ENCODE data around the gene ST6GALNAC6.
"Not testable (repeated sequence)": the region's sequence is repeated elsewhere in the genome, so short reads cannot be mapped to it uniquely, and the experiment has no call there.

The ST6GALNAC6 gene

GRCh38 chr9:127847178-127847510 lies 52.3 kb downstream of the ST6GALNAC6 start:
- Mint-ChIP-seq H3K9me3 (peaks cover 17% of the 10 kb centered on the region), H3K27ac (peak overlapping the region; percentile 59), H3K4me3 (no peak overlapping the region), H3K4me1 (peaks cover 40% of the 10 kb centered on the region), H3K27me3 (ENCODE audit: low read depth, poor library complexity) (peaks cover 5% of the 10 kb centered on the region), H3K36me3 (ENCODE audit: low read depth) (peaks cover 7% of the 10 kb centered on the region)
- no peak for TF ChIP-seq CTCF (IDR thresholded peaks at IDR 0.05)
- no peak for DNase-seq

GRCh38 chr9:127846443-127847177 lies 52.8 kb downstream of the ST6GALNAC6 start:
- Mint-ChIP-seq H3K4me3 (no peak overlapping the region), H3K27me3 (ENCODE audit: low read depth, poor library complexity) (peaks cover 5% of the 10 kb centered on the region), H3K9me3 (peaks cover 17% of the 10 kb centered on the region), H3K36me3 (ENCODE audit: low read depth) (peaks cover 7% of the 10 kb centered on the region), H3K4me1 (peaks cover 37% of the 10 kb centered on the region), H3K27ac (peak overlapping the region; percentile 59)
- no peak for DNase-seq
- no peak for TF ChIP-seq CTCF (IDR thresholded peaks at IDR 0.05)

GRCh38 chr9:127845619-127846018 lies 53.8 kb downstream of the ST6GALNAC6 start:
- not testable (repeated sequence) for H3K36me3 Mint-ChIP-seq (ENCODE audit: low read depth); H3K4me3 Mint-ChIP-seq; H3K27ac Mint-ChIP-seq; H3K27me3 Mint-ChIP-seq (ENCODE audit: low read depth, poor library complexity); DNase-seq
- Mint-ChIP-seq H3K4me1 (peaks cover 43% of the 10 kb centered on the region), H3K9me3 (peaks cover 16% of the 10 kb centered on the region)

- no peak overlapping the region for H3K4me3 Mint-ChIP-seq
- H3K4me1 Mint-ChIP-seq = peaks cover 45% of the 10 kb centered on the region
- TF ChIP-seq CTCF (IDR thresholded peaks at IDR 0.05) = no peak
- H3K36me3 Mint-ChIP-seq (ENCODE audit: low read depth) = peaks cover 7% of the 10 kb centered on the region
- peaks cover 5% of the 10 kb centered on the region for H3K27me3 Mint-ChIP-seq (ENCODE audit: low read depth, poor library complexity)
- H3K9me3 Mint-ChIP-seq = peaks cover 13% of the 10 kb centered on the region
- H3K27ac Mint-ChIP-seq = peak overlapping the region; percentile 75
- DNase-seq = no peak
Observed at GRCh38 chr9:127844821-127845359, 54.5 kb downstream of the ST6GALNAC6 start.

GRCh38 chr9:127841087-127841835 lies 58.1 kb downstream of the ST6GALNAC6 start:
- no peaks in the 10 kb centered on the region for H3K36me3 Mint-ChIP-seq (ENCODE audit: low read depth)
- no peaks in the 10 kb centered on the region for H3K27me3 Mint-ChIP-seq (ENCODE audit: low read depth, poor library complexity)
- H3K9me3 Mint-ChIP-seq = no peaks in the 10 kb centered on the region
- H3K4me3 Mint-ChIP-seq = no peak overlapping the region
- peak overlapping the region; percentile 5 for H3K27ac Mint-ChIP-seq
- no peak for DNase-seq
- peaks cover 48% of the 10 kb centered on the region for H3K4me1 Mint-ChIP-seq
- no peak for TF ChIP-seq CTCF (IDR thresholded peaks at IDR 0.05)

- Mint-ChIP-seq H3K4me1 (peaks cover 49% of the 10 kb centered on the region), H3K27ac (peak overlapping the region; percentile 19), H3K36me3 (ENCODE audit: low read depth) (no peaks in the 10 kb centered on the region), H3K27me3 (ENCODE audit: low read depth, poor library complexity) (no peaks in the 10 kb centered on the region), H3K4me3 (peak overlapping the region; percentile 11), H3K9me3 (no peaks in the 10 kb centered on the region)
- TF ChIP-seq CTCF (IDR thresholded peaks at IDR 0.05) = no peak
- peak; percentile 41 for DNase-seq
Observed at GRCh38 chr9:127838375-127839078, 60.9 kb downstream of the ST6GALNAC6 start.
